ENCODE measurements around the gene CPT1B. TPM values are rescaled to one million over a fixed set of nuclear protein-coding genes. Genes with fewer than 3 reads are reported as not detected.

The CPT1B gene
- total and polyA plus RNA-seq, 2 donors (not counting 1 experiment from before 2014, with no cell fraction given) = 0.82 to 4.8 TPM

- Histone ChIP-seq H3K4me3 (replicated peaks in 1 of 4; ENCODE audit: control extremely low read depth in 1 of 4, insufficient read depth in 1 of 4, low read depth in 3 of 4, low read length in 4 of 4) (peak overlapping the region in 1 of 4 experiments; percentile 80), H3K79me2 (ENCODE audit: control insufficient read depth, insufficient read depth, low read length) (peaks cover 2% of the 10 kb centered on the region), H4K20me1 (ENCODE audit: control insufficient read depth, extremely low read depth, insufficient read depth, low read length) (no peaks in the 10 kb centered on the region), H3K36me3 (ENCODE audit: control insufficient read depth, insufficient read depth, low read length) (no peaks in the 10 kb centered on the region), H3K9me3 (ENCODE audit: control insufficient read depth, insufficient read depth, low read depth, low read length) (no peaks in the 10 kb centered on the region), H3K4me1 (ENCODE audit: control insufficient read depth, extremely low read depth, insufficient read depth, low read length) (no peaks in the 10 kb centered on the region), H3K27me3 (ENCODE audit: control insufficient read depth, insufficient read depth, low read length) (no peaks in the 10 kb centered on the region), H3K4me2 (ENCODE audit: extremely low read depth, insufficient read depth, low read length) (no peak overlapping the region), H3K9ac (ENCODE audit: insufficient read depth, low read length) (no peak overlapping the region), H2AFZ (ENCODE audit: low read length) (no peak overlapping the region), H3K27ac (ENCODE audit: insufficient read depth, low read length) (no peak overlapping the region)
- TF ChIP-seq CTCF (conservative IDR thresholded peaks at IDR 0.05 in 1 of 2, IDR thresholded peaks at IDR 0.05 in 1 of 2; ENCODE audit: low read depth in 1 of 2, low read length in 2 of 2) (no peak), EZH2 (IDR thresholded peaks at IDR 0.05; ENCODE audit: low read length, missing control alignments) (no peak)
- no peak for DNase-seq (ENCODE audit: low read depth in 2 of 2)
These were observed 6.2 kb upstream of the CPT1B start for GRCh38 chr22:50584106-50585096.

GRCh38 chr22:50583294-50583861, 5.2 kb upstream of the CPT1B start:
- TF ChIP-seq CTCF (conservative IDR thresholded peaks at IDR 0.05 in 1 of 2, IDR thresholded peaks at IDR 0.05 in 1 of 2; ENCODE audit: low read depth in 1 of 2, low read length in 2 of 2) = peak; percentile 12 to 16
- TF ChIP-seq EZH2 (IDR thresholded peaks at IDR 0.05; ENCODE audit: low read length, missing control alignments) = no peak
- Histone ChIP-seq H3K79me2 (ENCODE audit: control insufficient read depth, insufficient read depth, low read length) (peaks cover 2% of the 10 kb centered on the region), H3K27me3 (ENCODE audit: control insufficient read depth, insufficient read depth, low read length) (no peaks in the 10 kb centered on the region), H3K36me3 (ENCODE audit: control insufficient read depth, insufficient read depth, low read length) (no peaks in the 10 kb centered on the region), H3K4me2 (ENCODE audit: extremely low read depth, insufficient read depth, low read length) (peak overlapping the region; percentile 97), H3K4me1 (ENCODE audit: control insufficient read depth, extremely low read depth, insufficient read depth, low read length) (peaks cover 5% of the 10 kb centered on the region), H3K9me3 (ENCODE audit: control insufficient read depth, insufficient read depth, low read depth, low read length) (no peaks in the 10 kb centered on the region), H3K4me3 (replicated peaks in 1 of 4; ENCODE audit: control extremely low read depth in 1 of 4, insufficient read depth in 1 of 4, low read depth in 3 of 4, low read length in 4 of 4) (peak overlapping the region; percentile 71 to 84 (median 81)), H4K20me1 (ENCODE audit: control insufficient read depth, extremely low read depth, insufficient read depth, low read length) (no peaks in the 10 kb centered on the region), H3K27ac (ENCODE audit: insufficient read depth, low read length) (peak overlapping the region; percentile 52), H2AFZ (ENCODE audit: low read length) (peak overlapping the region; percentile 83), H3K9ac (ENCODE audit: insufficient read depth, low read length) (peak overlapping the region; percentile 62)
- no peak for DNase-seq (ENCODE audit: low read depth in 2 of 2)
